ENCODE data around the gene SPI1.

Gene SPI1

DNA sequence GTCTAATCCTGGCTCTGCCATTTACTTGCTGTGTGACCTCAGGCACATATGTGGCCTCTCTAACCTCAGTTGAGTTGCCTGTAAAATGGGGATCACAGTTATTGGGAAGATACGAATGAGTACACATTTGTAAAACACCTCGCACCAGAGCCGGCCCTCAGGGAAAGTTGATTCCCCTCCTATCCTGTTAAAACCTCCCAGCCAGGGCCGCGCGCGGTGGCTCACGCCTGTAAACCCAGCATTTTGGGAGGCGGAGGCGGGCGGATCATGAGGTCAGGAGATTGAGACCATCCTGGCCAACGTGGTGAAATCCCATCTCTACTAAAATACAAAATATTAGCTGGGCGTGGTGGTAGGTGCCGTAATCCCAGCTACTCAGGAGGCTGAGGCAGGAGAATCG, 18.0 kb downstream of the SPI1 start:
- TF ChIP-seq, protein P1, sequence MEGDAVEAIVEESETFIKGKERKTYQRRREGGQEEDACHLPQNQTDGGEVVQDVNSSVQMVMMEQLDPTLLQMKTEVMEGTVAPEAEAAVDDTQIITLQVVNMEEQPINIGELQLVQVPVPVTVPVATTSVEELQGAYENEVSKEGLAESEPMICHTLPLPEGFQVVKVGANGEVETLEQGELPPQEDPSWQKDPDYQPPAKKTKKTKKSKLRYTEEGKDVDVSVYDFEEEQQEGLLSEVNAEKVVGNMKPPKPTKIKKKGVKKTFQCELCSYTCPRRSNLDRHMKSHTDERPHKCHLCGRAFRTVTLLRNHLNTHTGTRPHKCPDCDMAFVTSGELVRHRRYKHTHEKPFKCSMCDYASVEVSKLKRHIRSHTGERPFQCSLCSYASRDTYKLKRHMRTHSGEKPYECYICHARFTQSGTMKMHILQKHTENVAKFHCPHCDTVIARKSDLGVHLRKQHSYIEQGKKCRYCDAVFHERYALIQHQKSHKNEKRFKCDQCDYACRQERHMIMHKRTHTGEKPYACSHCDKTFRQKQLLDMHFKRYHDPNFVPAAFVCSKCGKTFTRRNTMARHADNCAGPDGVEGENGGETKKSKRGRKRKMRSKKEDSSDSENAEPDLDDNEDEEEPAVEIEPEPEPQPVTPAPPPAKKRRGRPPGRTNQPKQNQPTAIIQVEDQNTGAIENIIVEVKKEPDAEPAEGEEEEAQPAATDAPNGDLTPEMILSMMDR (IDR thresholded peaks at IDR 0.05; ENCODE audit: low read depth, low read length): no peak

DNA sequence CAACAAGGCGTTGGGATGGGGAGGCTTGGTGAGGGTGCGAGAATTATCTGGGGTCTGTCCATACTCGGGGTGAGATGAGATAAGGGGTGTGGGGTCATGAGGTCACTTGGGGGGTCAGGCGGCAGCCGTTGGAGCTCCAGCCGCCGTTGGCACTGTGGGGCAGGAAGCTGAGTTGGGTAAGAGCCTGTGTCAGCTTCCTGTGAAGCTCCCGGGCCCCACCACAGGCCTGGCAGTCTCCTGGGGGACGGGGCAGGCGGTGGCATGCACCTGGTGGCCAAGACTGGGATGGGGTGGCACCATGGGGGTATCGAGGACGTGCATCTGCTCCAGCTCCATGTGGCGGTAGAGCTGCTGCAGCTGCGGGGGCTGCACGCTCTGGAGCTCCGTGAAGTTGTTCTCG, 18.8 kb downstream of the SPI1 start:
- TF ChIP-seq, protein P1 (IDR thresholded peaks at IDR 0.05; ENCODE audit: low read depth, low read length): no peak
- no peak for DNase-seq (ENCODE audit: extremely low read depth, low read depth)

More for the DNA sequence above, 18.0 kb downstream of the SPI1 start:
- no peak for DNase-seq (ENCODE audit: extremely low read depth, low read depth)

DNA sequence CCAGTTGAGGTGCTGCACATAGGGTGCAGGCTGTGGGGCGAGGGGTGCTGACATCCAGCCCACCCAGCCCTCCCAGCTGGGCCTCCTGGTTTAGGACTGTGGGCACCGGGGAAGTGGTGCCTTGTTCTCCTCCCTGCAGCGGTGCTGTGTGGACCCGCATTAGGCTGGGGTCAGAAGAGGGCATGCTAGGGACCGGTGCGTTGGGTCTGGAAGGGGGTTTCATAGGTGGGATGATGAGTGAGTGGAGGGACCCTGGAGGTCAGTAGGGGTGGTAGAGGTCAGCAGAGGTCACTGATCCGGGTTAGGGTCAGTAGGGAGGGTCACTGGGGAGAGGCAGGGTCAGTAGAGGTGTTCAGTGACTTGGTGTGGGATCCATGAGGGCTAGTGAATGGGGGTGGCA, 19.2 kb downstream of the SPI1 start:
- TF ChIP-seq, protein P1 (IDR thresholded peaks at IDR 0.05; ENCODE audit: low read depth, low read length): no peak
- no peak for DNase-seq (ENCODE audit: extremely low read depth, low read depth)

DNA sequence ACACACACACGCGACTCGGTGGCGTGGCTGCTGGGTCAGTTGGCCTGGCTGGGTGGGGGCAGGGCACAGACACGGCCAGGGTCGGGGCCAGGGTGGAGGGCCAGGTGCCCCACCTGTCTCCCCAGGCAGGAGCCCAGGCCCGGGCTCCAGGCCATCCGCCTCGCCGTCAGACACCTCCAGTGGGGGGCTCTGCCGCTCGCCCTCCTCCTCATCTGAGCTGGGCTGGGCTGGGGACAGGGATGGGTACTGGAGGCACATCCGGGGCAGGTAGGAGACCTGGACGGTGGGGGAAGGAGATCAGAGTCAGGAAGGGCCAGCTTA, 19.7 kb downstream of the SPI1 start:
- TF ChIP-seq, protein P1 (IDR thresholded peaks at IDR 0.05; ENCODE audit: low read depth, low read length): no peak
- no peak for DNase-seq (ENCODE audit: extremely low read depth, low read depth)

DNA sequence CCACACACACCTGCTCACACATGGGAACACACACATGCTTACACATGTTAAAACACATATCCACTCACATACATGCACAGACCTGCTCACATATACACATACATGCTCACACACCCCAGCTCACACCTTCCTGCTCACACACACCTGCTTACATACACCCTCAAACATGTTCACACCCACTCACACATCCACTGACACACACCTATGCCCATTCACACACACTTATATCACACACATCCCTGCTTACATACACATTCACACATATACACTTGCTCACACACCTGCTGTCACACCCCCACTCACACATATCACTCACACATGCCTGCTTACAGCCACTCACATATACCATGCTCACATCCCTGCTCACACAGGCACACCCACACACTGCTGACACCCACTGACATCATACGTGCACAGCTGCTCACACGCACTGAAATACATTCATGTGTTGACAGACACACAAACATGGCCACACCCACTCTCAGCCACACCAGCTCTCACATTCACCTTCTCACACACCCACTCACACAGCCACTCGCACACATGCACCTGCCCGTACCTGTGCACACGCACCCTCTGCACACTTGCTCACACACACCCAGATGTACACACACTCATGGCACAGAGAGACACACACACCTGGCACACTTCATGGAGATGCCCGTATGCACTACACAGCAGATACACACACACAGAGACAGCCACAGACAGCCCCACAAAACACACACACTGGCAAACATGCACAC, 20.2 kb downstream of the SPI1 start:
- no peak for DNase-seq (ENCODE audit: extremely low read depth, low read depth)
- TF ChIP-seq, protein P1 (IDR thresholded peaks at IDR 0.05; ENCODE audit: low read depth, low read length): no peak

DNA sequence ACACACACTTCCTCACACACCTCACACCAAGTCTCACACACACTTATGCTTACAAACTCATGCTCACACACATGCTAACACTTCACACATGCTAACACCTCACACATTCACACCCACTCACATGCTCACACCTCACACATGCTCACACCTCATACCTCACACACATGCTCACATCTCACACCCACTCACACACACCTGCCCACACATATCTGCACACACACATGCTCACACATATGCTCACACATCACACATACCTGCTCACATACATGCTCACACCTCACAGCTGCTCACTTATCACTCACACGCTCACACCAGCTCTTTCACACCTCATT, 21.4 kb downstream of the SPI1 start:
- no peak for DNase-seq (ENCODE audit: extremely low read depth, low read depth)
- TF ChIP-seq, protein P1 (IDR thresholded peaks at IDR 0.05; ENCODE audit: low read depth, low read length): no peak

DNA sequence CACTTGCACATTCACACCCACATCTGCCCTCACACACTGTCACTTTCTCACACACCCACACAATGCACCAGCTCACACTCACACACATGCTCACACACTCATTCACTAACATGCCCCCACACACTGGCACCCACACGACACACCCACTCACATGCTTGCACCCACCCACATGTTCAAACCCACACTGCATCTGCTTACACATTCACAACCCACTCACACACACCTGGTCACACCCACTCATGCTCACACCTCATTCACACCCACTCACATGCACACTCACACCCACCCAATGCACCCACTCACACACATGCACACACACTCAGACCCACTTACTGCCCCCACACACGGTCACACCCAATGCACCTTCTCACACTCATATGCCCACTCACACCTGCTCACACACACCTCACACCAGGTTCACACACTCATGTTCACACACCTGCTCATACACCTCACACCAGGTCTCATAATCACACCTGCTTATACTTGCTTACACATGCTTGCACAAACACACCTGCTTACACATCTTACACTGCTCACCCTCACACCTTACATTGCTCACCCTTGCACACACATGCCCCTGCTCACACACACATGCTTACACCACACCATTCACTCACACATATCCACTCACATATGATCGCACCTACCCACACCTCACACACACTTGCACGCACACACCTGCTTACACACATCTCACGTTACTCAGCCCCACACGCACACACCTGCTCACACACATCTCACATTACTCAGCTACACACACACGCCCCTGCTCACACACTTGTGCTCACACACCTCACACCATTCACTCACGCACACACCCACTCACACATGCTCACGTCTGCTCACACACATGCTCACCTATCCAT, 22.0 kb downstream of the SPI1 start:
- TF ChIP-seq, protein P1 (IDR thresholded peaks at IDR 0.05; ENCODE audit: low read depth, low read length): no peak
- no peak for DNase-seq (ENCODE audit: extremely low read depth, low read depth)
